GM18868 (cell line): ENCODE results near the gene SQSTM1.
"Not testable (repeated sequence)": the region's sequence is repeated elsewhere in the genome, so short reads cannot be mapped to it uniquely, and the experiment has no call there.

Experiments
- ATAC-seq: cut with Tn5 transposase; IDR thresholded peaks from one replicate; pipeline ENCODE4 v1.9.1; 2021; ENCODE audit warnings: mild to moderate bottlenecking, moderate library complexity; ENCODE audit not compliant: unreplicated experiment

SQSTM1 gene

GRCh38 chr5:179841621-179842020, 20.9 kb downstream of the SQSTM1 start:
- no peak for ATAC-seq

- ATAC-seq = peak; percentile 85
Measured at GRCh38 chr5:179852993-179853547, 32.4 kb downstream of the SQSTM1 start.

- ATAC-seq = no peak
Measured at GRCh38 chr5:179854356-179854755, 33.7 kb downstream of the SQSTM1 start.

DNA sequence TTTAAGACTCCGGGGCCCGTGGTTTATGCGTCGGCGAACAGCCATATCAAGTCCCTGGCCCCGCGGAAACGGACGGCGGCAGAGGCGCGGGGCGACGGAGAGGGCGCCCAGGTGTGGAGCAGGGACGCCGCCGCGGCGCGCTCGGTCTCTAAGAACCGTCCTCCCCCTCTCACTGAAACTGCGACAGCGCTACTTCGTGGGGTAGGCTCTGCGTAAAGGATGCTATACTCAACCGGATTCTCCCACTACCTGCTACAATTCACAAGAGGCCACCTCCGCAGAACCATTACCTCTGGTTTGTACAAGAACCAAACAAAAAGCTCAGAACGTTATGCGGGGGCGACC, 37.5 kb downstream of the SQSTM1 start:
- peak; percentile 48 for ATAC-seq

- peak; percentile 97 for ATAC-seq
Measured at GRCh38 chr5:179858586-179859427, 38.1 kb downstream of the SQSTM1 start, which contains the start of gene MRNIP. TSS of gene MRNIP (minus strand) at chr5:179858817. CDS start at chr5:179858796, 21 bp downstream.

- ATAC-seq = no peak
Measured at GRCh38 chr5:179860301-179860700, 39.6 kb downstream of the SQSTM1 start.

DNA sequence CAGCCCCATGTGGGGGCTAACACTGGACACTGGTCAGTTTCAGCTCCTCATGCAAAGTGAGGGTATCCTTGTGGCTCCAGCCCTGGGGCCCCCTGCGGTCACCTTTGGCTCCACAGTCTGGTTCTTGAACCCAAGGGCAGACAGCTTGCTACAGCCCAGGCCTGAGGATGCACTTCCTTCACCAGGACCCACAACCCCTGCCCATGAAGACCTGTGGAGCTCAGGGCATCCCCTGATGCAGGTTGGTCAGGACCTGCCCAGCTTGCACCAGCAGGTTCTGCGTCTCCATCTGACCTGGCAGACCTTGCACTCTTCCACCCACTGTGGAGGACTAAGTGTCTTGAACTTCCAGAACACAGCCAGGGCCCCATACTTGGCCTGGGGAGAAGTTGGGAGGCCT, 41.6 kb downstream of the SQSTM1 start:
- ATAC-seq = no peak

GRCh38 chr5:179862891-179863290, 42.2 kb downstream of the SQSTM1 start:
- no peak for ATAC-seq

GRCh38 chr5:179863449-179864085, 42.9 kb downstream of the SQSTM1 start:
- ATAC-seq = no peak

GRCh38 chr5:179864686-179865085, 44.0 kb downstream of the SQSTM1 start:
- no peak for ATAC-seq

DNA sequence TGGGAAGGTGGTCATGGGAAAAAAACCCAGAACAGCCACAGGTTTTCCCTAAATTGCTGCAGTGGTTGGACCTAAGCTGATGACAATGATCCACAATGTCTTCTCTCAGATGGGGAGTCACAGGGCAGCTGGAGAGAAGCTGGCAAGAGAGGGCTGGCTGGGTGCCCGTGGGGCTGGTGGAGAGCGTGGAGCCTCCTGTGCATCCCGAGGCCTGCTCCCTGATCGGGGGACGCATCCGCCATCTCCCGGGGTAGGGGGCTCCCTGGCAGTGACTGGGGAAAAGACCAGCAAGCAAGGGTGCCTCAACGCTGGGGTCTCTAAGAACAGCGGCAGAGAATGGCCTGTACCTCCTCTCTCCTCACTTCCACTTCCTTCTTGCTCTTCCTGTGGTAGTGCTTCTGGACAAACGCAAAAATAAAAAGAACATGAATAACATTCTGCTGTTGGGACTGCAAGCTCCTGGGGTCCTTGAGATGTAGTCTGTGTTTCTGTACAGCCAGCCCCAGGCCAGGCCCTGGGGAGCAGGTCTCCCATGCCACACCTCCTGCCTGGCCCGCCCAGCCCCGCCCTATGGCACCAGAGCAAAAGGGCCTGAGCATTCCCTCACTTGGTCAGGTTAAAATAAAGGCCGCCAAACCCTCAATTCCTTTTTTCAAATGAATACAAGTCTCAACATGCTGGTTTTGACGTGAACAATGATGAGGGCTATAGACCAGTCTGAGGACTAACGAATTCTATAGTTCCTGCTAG, 45.0 kb downstream of the SQSTM1 start:
- ATAC-seq = no peak

DNA sequence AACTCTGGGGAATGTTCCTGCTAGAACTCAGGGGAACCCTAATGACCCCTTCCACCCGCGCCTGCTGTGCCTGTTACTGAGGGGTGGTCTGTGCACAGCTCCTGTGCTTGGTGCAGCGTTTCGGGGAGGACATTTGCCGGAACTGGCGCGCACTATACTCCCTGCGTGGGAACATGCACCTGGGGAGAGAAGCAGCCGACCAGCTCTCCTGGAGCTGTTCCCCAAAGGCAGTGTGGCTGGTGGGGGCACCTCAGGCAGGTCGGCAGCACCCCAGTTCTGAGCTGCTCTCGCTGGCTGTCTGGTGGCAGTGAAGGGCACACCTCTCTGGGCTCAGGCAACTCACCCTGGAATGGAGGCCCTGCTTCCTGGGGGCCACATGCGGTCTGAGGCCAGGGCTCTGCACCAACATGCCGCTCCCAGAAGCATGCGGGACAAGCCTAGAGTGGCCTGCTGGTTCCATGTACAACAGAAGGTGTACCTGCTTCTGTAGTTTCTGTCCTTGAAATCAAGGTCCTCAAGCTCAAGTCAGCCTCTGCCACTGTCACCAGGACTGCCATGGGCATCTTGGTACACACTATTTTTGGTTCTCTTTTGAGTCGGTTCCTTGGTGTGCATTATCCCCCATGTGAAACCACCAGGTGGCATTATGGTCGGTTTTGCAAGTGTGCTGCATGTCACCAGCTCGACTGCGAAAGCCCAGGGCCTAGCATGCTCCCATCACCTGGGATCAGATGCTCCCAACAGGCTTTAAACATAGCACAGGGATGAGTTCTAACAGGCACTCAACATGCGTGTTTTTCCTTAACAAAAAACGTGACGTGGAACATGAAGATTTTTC, 45.8 kb downstream of the SQSTM1 start:
- ATAC-seq = peak; percentile 48

- no peak for ATAC-seq
Measured at GRCh38 chr5:179867079-179867465, 46.4 kb downstream of the SQSTM1 start.

DNA sequence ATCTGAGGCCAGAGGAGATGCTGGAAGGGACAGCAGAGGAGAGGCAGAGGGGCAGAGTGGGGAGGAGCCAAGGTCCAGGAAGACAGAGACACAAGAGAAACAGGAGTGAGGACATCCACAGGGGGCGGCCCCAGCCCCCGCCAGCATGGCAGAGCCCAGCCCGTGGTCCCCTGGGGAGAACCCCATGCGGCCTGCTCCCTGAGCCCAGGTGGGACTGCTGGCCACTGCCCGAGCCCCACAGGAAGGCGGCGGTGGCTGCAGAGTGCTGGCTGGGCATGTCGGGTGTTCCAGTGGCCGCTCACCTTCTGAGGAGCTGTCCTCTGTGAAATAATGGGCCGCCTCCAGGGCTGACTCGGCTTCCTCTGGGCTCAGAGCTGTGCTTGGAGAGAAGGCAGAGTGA, 46.8 kb downstream of the SQSTM1 start:
- no peak for ATAC-seq

DNA sequence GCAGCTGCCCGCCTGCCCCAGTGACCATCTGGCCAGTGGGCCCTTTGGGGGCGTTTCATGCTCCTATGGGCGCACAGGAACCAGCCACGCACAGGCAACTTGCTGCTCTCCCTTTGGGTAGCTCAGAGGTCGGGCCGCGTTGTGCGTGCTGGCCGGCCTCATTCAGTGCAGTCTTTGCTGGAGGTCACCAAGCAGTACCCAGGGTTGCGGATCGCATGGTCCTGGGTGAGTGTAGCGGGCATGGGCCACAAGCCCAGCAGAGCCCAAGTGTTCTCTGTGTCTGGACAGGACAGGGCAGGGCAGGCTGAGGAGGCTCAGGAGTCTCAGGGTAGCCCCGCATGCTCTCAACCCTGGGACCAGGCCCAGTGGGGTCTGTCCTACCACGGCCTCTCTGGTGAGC, 47.8 kb downstream of the SQSTM1 start:
- ATAC-seq = no peak

DNA sequence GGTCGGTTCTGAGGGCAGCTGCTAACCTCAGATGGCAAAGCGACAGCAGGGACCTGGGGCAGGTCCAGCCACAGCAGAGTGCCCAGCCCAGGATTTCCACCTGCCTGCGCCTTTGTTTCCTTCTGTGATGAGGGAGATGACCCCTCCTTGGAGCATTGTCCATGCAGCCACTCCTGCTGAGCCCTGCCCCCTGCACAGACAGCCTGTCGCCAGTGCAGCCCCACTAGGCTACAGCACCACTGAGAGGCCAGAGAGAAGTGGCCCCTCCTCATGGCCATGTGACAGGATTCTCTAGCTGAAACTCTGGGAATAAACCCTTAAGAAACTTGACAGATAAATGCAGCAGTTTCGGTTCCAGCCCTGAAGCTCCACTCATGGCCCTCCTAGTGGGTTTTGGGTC, 48.4 kb downstream of the SQSTM1 start:
- ATAC-seq = no peak

DNA sequence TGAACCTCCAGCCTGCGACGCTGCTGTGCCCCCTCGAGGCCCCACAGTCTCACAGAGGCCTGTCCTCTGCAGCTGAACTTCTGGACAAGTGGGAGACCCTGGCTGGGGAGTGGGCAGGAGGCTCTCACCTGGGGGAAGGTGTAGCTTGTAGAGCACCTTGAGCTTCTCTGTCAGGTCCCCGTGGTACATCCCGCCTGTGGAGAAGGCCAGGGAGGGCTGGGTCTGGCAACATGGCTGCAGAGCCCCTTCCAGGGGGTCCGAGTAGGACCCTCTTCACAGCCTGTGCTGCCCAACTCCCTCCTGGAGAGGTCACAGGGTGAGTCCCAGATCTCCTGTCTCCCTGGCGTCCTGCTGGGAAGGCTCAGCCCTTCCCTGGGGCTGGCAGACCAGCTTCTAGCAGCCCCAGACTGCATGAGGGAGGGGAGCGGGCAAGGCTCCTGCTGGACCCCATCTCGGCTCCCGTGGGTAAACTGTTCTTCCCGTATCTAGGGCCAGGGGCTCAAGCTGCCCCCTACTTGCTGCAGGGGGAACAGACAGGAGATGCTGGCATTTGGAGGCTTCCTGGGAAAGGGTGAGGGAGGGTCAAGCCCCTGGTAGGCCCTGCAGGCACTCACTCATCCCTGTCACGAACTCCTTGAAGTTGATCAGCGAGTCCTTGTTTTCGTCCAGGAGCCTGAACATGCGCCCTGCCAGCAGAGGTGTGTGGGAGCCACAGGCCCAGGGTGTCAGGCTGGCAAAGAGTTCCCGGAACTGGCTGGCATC, 49.1 kb downstream of the SQSTM1 start:
- ATAC-seq = no peak

DNA sequence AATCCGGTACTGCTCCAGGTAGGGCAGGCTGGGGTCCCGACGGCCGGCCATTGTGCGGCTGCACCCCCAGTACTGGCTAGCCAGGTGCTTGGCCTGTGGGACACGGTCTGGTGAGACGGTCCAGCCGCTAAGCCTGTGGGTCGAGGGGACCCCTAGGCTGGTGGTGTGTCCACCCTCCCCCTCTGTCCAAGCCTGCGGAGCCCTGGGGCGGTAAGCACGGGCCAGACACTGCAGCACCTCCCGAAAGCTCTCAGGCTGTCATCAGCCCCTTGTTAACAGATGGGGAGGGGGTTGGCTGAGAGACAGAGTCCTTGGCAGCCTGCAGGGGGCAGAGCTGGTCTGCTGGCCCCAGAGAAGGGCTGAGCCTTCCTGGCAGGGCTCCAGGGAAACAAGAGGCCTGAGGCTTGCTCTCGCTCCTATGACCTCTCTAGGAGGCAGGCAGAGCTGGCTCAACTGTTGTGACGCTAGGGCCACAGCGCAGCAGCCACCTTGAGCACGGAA, 49.7 kb downstream of the SQSTM1 start:
- ATAC-seq = no peak

DNA sequence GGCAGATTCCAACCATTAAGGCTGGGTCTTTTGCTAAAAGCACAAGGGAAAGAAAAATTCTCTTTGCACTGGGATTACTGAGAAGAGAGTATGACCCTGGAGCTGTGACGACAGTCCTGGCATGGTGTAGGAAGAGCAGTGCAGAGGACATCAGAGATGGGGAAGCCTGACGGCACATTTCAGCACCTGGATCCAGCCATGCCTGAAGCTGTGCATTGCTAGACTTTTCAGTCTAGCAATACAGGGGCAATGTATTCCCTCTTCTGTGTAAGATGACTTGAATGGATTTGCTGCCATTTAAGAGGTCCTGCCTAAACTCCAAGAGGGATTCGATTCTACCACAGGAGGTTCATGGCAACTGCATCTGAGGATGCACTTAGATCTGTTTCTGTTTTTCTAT, 50.2 kb downstream of the SQSTM1 start:
- ATAC-seq = no peak

- not testable (repeated sequence) for ATAC-seq
Measured at GRCh38 chr5:179871533-179871932, 50.8 kb downstream of the SQSTM1 start.
